Measurements from ENCODE around the gene VSTM2L. TPM values are rescaled to one million over a fixed set of nuclear protein-coding genes. Genes with fewer than 3 reads are reported as not detected.

The VSTM2L gene
- polyA plus RNA-seq, 1 of the 3 experiments (the other 2 are of a cell fraction) = 5.1 TPM

- Histone ChIP-seq H3K27me3 (ENCODE audit: insufficient read depth) (no peaks in the 10 kb centered on the region), H3K9ac (no peak overlapping the region), H4K20me1 (ENCODE audit: insufficient read depth) (no peaks in the 10 kb centered on the region), H3K4me3 (ENCODE audit: low read depth in 2 of 2, low read length in 1 of 2) (no peak overlapping the region), H3K9me2 (no peaks in the 10 kb centered on the region), H3F3A (replicated peaks; ENCODE audit: insufficient read depth) (no peaks in the 10 kb centered on the region), H3K9me3 (no peaks in the 10 kb centered on the region), H3K4me1 (ENCODE audit: control insufficient read depth in 1 of 2, insufficient read depth in 2 of 2, low read depth in 1 of 2, low read length in 1 of 2) (no peaks in the 10 kb centered on the region), H2AFZ (ENCODE audit: low read depth) (no peak overlapping the region), H3K4me2 (no peak overlapping the region), H3K79me2 (ENCODE audit: insufficient read depth) (no peaks in the 10 kb centered on the region), H3K36me3 (replicated peaks in 1 of 2; ENCODE audit: control insufficient read depth in 1 of 2, insufficient read depth in 2 of 2, low read length in 1 of 2) (no peaks in the 10 kb centered on the region), H3K27ac (ENCODE audit: low read depth in 2 of 2, low read length in 1 of 2) (no peak overlapping the region)
- TF ChIP-seq ELF1 (IDR thresholded peaks at IDR 0.05) (no peak), IRF3 (IDR thresholded peaks at IDR 0.05; ENCODE audit: low read depth, low read length) (no peak), TAF1 (IDR thresholded peaks at IDR 0.05; ENCODE audit: borderline replicate concordance, low read depth, low read length) (no peak), FOSL2 (IDR thresholded peaks at IDR 0.05; ENCODE audit: borderline replicate concordance, low read depth) (no peak), USF1 (IDR thresholded peaks at IDR 0.05; ENCODE audit: borderline replicate concordance, low read depth) (no peak), REST (IDR thresholded peaks at IDR 0.05; ENCODE audit: low read depth, low read length) (no peak), NRF1 (IDR thresholded peaks at IDR 0.05; ENCODE audit: low read depth, low read length) (no peak), SMC3 (IDR thresholded peaks at IDR 0.05; ENCODE audit: low read depth, low read length) (no peak), USF2 (IDR thresholded peaks at IDR 0.05; ENCODE audit: borderline replicate concordance, low read depth, low read length) (no peak), CTCF (IDR thresholded peaks at IDR 0.05) (no peak), MEF2A (IDR thresholded peaks at IDR 0.05; ENCODE audit: borderline replicate concordance, low read depth) (no peak), YY1 (IDR thresholded peaks at IDR 0.05; ENCODE audit: low read depth) (no peak)
- DNase-seq = no peak
- 80% methylated on average over 12 of the region's 12 CpGs for WGBS (ENCODE audit: low lambda C conversion rate)
- POLR2A ChIA-PET = interaction anchor here (0.6 kb wide), 1 partner anchor 30 kb away, joined by 4 read pairs; no protein-coding TSS in a partner anchor
- CTCF ChIA-PET = interaction anchor here (1.2 kb wide), 1 partner anchor 71 kb away, joined by 3 read pairs; the partner anchor contains the start of gene VSTM2L
These were observed 70.4 kb downstream of the VSTM2L start for GRCh38 chr20:37973059-37973910.

Measured in SK-N-SH (cell line).